Measurements from ENCODE around the gene ATG7.
"Not testable (repeated sequence)": the region's sequence is repeated elsewhere in the genome, so short reads cannot be mapped to it uniquely, and the experiment has no call there.

ATG7 gene

GRCh38 chr3:11591391-11592282 lies 319.4 kb downstream of the ATG7 start:
- DNase-seq (ENCODE audit: low read depth in 2 of 2), result no peak

- no peak for DNase-seq (ENCODE audit: low read depth in 2 of 2)
Measured at GRCh38 chr3:11592445-11593298, 320.5 kb downstream of the ATG7 start.

GRCh38 chr3:11593318-11594034 lies 321.3 kb downstream of the ATG7 start:
- no peak for DNase-seq (ENCODE audit: low read depth in 2 of 2)

- not testable (repeated sequence) for DNase-seq (ENCODE audit: low read depth in 2 of 2)
Measured at GRCh38 chr3:11595024-11595423, 322.8 kb downstream of the ATG7 start.

- no peak for DNase-seq (ENCODE audit: low read depth in 2 of 2)
Measured at GRCh38 chr3:11596387-11596786, 324.2 kb downstream of the ATG7 start.

GRCh38 chr3:11600501-11601282 lies 328.5 kb downstream of the ATG7 start:
- no peak for DNase-seq (ENCODE audit: low read depth in 2 of 2)

GRCh38 chr3:11601446-11602238 lies 329.4 kb downstream of the ATG7 start:
- peak; percentile 33 to 53 for DNase-seq (ENCODE audit: low read depth in 2 of 2)

- DNase-seq (ENCODE audit: low read depth in 2 of 2), result no peak
Measured at GRCh38 chr3:11602239-11602840, 330.1 kb downstream of the ATG7 start.

- no peak for DNase-seq (ENCODE audit: low read depth in 2 of 2)
Measured at GRCh38 chr3:11602886-11603527, 330.8 kb downstream of the ATG7 start.

- DNase-seq (ENCODE audit: low read depth in 2 of 2), result no peak
Measured at GRCh38 chr3:11603628-11604027, 331.4 kb downstream of the ATG7 start.

- DNase-seq (ENCODE audit: low read depth in 2 of 2), result no peak
Measured at GRCh38 chr3:11604139-11604892, 332.1 kb downstream of the ATG7 start.

GRCh38 chr3:11605398-11605797 lies 333.2 kb downstream of the ATG7 start:
- DNase-seq (ENCODE audit: low read depth in 2 of 2), result no peak

GRCh38 chr3:11606090-11606784 lies 334.0 kb downstream of the ATG7 start:
- no peak for DNase-seq (ENCODE audit: low read depth in 2 of 2)

- no peak for DNase-seq (ENCODE audit: low read depth in 2 of 2)
Measured at GRCh38 chr3:11606865-11607440, 334.8 kb downstream of the ATG7 start.

All from stimulated activated CD8-positive, alpha-beta memory T cell treated with anti-CD3 and anti-CD28 coated beads, Interleukin-2, amount 100 ng/mL, for 48 hours (primary cell).